Measurements from ENCODE around the gene SIRT4. TPM values are rescaled to one million over a fixed set of nuclear protein-coding genes. Genes with fewer than 3 reads are reported as not detected.

Gene SIRT4
- polyA plus RNA-seq, 3 donors: 0.30 to 0.72 (median 0.53) TPM

- Histone ChIP-seq H4K20me1 (ENCODE audit: insufficient read depth, low read length) (peaks cover 72% of the 10 kb centered on the region), H3K27ac (ENCODE audit: low read depth in 1 of 2, low read length in 2 of 2) (no peak overlapping the region), H3K4me2 (replicated peaks; ENCODE audit: extremely low read depth, low read length, poor library complexity, severe bottlenecking) (no peak overlapping the region), H3K4me1 (ENCODE audit: control insufficient read depth in 1 of 2, insufficient read depth in 2 of 2, low read length in 2 of 2) (peaks cover 89 to 98% of the 10 kb centered on the region in 2 donors), H3K36me3 (replicated peaks in 1 of 2; ENCODE audit: control insufficient read depth in 1 of 2, insufficient read depth in 2 of 2, low read length in 2 of 2) (peaks cover 4 to 17% of the 10 kb centered on the region in 2 donors), H2AFZ (ENCODE audit: insufficient read depth, low read depth, low read length, poor library complexity, severe bottlenecking) (no peak overlapping the region), H3K4me3 (replicated peaks in 1 of 3; ENCODE audit: low read depth in 2 of 3, low read length in 3 of 3) (no peak overlapping the region), H3K9ac (ENCODE audit: insufficient read depth, low read length, poor library complexity, severe bottlenecking) (no peak overlapping the region), H3K9me3 (replicated peaks in 1 of 2; ENCODE audit: control insufficient read depth in 1 of 2, insufficient read depth in 1 of 2, low read length in 2 of 2) (no peaks in the 10 kb centered on the region), H3K79me2 (ENCODE audit: insufficient read depth, low read length) (peaks cover 97% of the 10 kb centered on the region), H3K27me3 (ENCODE audit: control insufficient read depth in 2 of 2, insufficient read depth in 2 of 2, low read length in 2 of 2) (no peaks in the 10 kb centered on the region)
- H3K4me1 Mint-ChIP-seq: peaks cover 95% of the 10 kb centered on the region
- WGBS (ENCODE audit: insufficient coverage): 100% methylated on average over 2 of the region's 5 CpGs
- intact Hi-C loops (cut with micrococcal nuclease): no loop called here
- H3K36me3 Mint-ChIP-seq: peaks cover 28 to 67% of the 10 kb centered on the region in 2 donors
- H3K9me3 Mint-ChIP-seq: no peaks in the 10 kb centered on the region
- no peak for TF ChIP-seq CTCF (IDR thresholded peaks at IDR 0.05)
- H3K27ac Mint-ChIP-seq: peak overlapping the region in 2 of 7 donors; percentile 13 to 77
- peaks cover 0 to 2% (median 0%) of the 10 kb centered on the region in 3 donors for H3K27me3 Mint-ChIP-seq (ENCODE audit: low read depth in 3 of 3)
- H3K4me3 Mint-ChIP-seq: no peak overlapping the region
- no peak for DNase-seq
Measured at GRCh38 chr12:120258323-120258896, 43.7 kb upstream of the SIRT4 start.

- Mint-ChIP-seq H3K27me3 (ENCODE audit: low read depth in 3 of 3) (peaks cover 0 to 2% (median 0%) of the 10 kb centered on the region in 3 donors), H3K4me3 (peak overlapping the region in 1 of 2 donors; percentile 46), H3K36me3 (peaks cover 34 to 63% of the 10 kb centered on the region in 2 donors), H3K9me3 (no peaks in the 10 kb centered on the region), H3K27ac (peak overlapping the region; percentile 52 to 90 (median 67)), H3K4me1 (peaks cover 96% of the 10 kb centered on the region)
- Histone ChIP-seq H3K79me2 (ENCODE audit: insufficient read depth, low read length) (peaks cover 100% of the 10 kb centered on the region), H2AFZ (ENCODE audit: insufficient read depth, low read depth, low read length, poor library complexity, severe bottlenecking) (no peak overlapping the region), H3K27ac (ENCODE audit: low read depth in 1 of 2, low read length in 2 of 2) (peak overlapping the region; percentile 1 to 55), H3K9me3 (replicated peaks in 1 of 2; ENCODE audit: control insufficient read depth in 1 of 2, insufficient read depth in 1 of 2, low read length in 2 of 2) (no peaks in the 10 kb centered on the region), H4K20me1 (ENCODE audit: insufficient read depth, low read length) (peaks cover 84% of the 10 kb centered on the region), H3K4me1 (ENCODE audit: control insufficient read depth in 1 of 2, insufficient read depth in 2 of 2, low read length in 2 of 2) (peaks cover 89 to 98% of the 10 kb centered on the region in 2 donors), H3K9ac (ENCODE audit: insufficient read depth, low read length, poor library complexity, severe bottlenecking) (no peak overlapping the region), H3K36me3 (replicated peaks in 1 of 2; ENCODE audit: control insufficient read depth in 1 of 2, insufficient read depth in 2 of 2, low read length in 2 of 2) (peaks cover 4 to 17% of the 10 kb centered on the region in 2 donors), H3K4me2 (replicated peaks; ENCODE audit: extremely low read depth, low read length, poor library complexity, severe bottlenecking) (peak overlapping the region; percentile 11), H3K27me3 (ENCODE audit: control insufficient read depth in 2 of 2, insufficient read depth in 2 of 2, low read length in 2 of 2) (no peaks in the 10 kb centered on the region), H3K4me3 (replicated peaks in 1 of 3; ENCODE audit: low read depth in 2 of 3, low read length in 3 of 3) (peak overlapping the region in 1 of 3 experiments; percentile 18)
- no peak for DNase-seq
- no peak for TF ChIP-seq CTCF (IDR thresholded peaks at IDR 0.05)
- 89% methylated on average over 7 of the region's 8 CpGs for WGBS (ENCODE audit: insufficient coverage)
- intact Hi-C loops (cut with micrococcal nuclease): no loop called here
Measured at GRCh38 chr12:120259418-120260202, 42.5 kb upstream of the SIRT4 start.

Data from CD14-positive monocyte (primary cell).